Lower lobe of right lung (tissue), 2 donors: ENCODE data around the gene PKNOX2. TPM values are rescaled to one million over a fixed set of nuclear protein-coding genes. Genes with fewer than 3 reads are reported as not detected.
A peak's percentile ranks its signal among the peaks of the same experiment; 100 is the strongest.

Source experiments
- ATAC-seq, 2 donors: fragments of 200-7000 bp; cut with Tn5 transposase; one replicate each; pipeline ENCODE4 v1.9.1; 2020 to 2022; ENCODE audit warnings: mild to moderate bottlenecking in 2 of 2, moderate library complexity in 2 of 2
- DNase-seq: peaks from one replicate; pipeline ENCODE4 v3.0.0-alpha.2; 2020
- H3K27ac ChIP-seq: fragments of 200-600 bp; one replicate; pipeline ENCODE4 v1.8.0; 2022
- H3K27me3 ChIP-seq: fragments of 200-600 bp; one replicate; pipeline ENCODE4 v1.8.0; 2022; ENCODE audit warnings: low read depth
- H3K36me3 ChIP-seq: fragments of 200-600 bp; one replicate; pipeline ENCODE4 v1.8.0; 2022; ENCODE audit warnings: mild to moderate bottlenecking
- H3K4me1 ChIP-seq: fragments of 200-600 bp; one replicate; pipeline ENCODE4 v1.8.0; 2022
- H3K4me3 ChIP-seq: fragments of 200-600 bp; one replicate; pipeline ENCODE4 v1.8.0; 2022; ENCODE audit warnings: mild to moderate bottlenecking
- H3K9me3 ChIP-seq: fragments of 200-600 bp; one replicate; pipeline ENCODE4 v1.8.0; 2022
- CTCF ChIP-seq: fragments of 200-600 bp; IDR thresholded peaks from one replicate; pipeline ENCODE4 v1.8.0; 2022; ENCODE audit warnings: antibody characterized with exemption, mild to moderate bottlenecking
- intact Hi-C: fragments of 100-400 bp; cut with DNase I; formaldehyde crosslinking; loops from one replicate; pipeline ENCODE4 v1.11.0; 2022
- total RNA-seq: library from RNA; stranded (reverse); fragmentation: NEBNext Ultra II Directional; extraction: Animal tissue kit (Norgen Biotek cat#: 25700); gene quantifications from one replicate; pipeline ENCODE4 v1.2.1, GENCODE V29; 2021
- donor health status: DM: no; HTN: yes; CAD: no; lungs with severe emphysema.

Gene PKNOX2
- total RNA-seq, 1 donor from 2014 or later: 14.4 TPM

- no peak overlapping the region for H3K27ac ChIP-seq
- TF ChIP-seq CTCF: no peak
- H3K4me3 ChIP-seq: no peak overlapping the region
- intact Hi-C loops: loop anchor here (10.0 kb wide), 1 partner anchor 59 kb away; no protein-coding TSS in a partner anchor
- no peaks in the 10 kb centered on the region for H3K27me3 ChIP-seq
- no peaks in the 10 kb centered on the region for H3K36me3 ChIP-seq
- H3K4me1 ChIP-seq: peaks cover 6% of the 10 kb centered on the region
- DNase-seq: no peak
- H3K9me3 ChIP-seq: no peaks in the 10 kb centered on the region
- no peak for ATAC-seq
Measured at GRCh38 chr11:125346179-125346530, 181.6 kb downstream of the PKNOX2 start.

GRCh38 chr11:125346565-125347260 is 182.2 kb downstream of the PKNOX2 start:
- H3K4me1 ChIP-seq: peaks cover 6% of the 10 kb centered on the region
- no peak overlapping the region for H3K4me3 ChIP-seq
- H3K27ac ChIP-seq: no peak overlapping the region
- no peaks in the 10 kb centered on the region for H3K36me3 ChIP-seq
- DNase-seq (peak; percentile 11), ATAC-seq (no peak)
- no peak for TF ChIP-seq CTCF
- intact Hi-C loops: loop anchor here (10.0 kb wide), 1 partner anchor 58 kb away; no protein-coding TSS in a partner anchor
- H3K27me3 ChIP-seq: no peaks in the 10 kb centered on the region
- no peaks in the 10 kb centered on the region for H3K9me3 ChIP-seq

GRCh38 chr11:125347261-125347585 is 182.7 kb downstream of the PKNOX2 start:
- no peaks in the 10 kb centered on the region for H3K36me3 ChIP-seq
- no peak for TF ChIP-seq CTCF
- ATAC-seq (no peak), DNase-seq (peak; percentile 11)
- H3K4me3 ChIP-seq: no peak overlapping the region
- H3K27me3 ChIP-seq: no peaks in the 10 kb centered on the region
- intact Hi-C loops: loop anchor here (10.0 kb wide), 1 partner anchor 58 kb away; no protein-coding TSS in a partner anchor
- H3K4me1 ChIP-seq: peaks cover 6% of the 10 kb centered on the region
- H3K9me3 ChIP-seq: no peaks in the 10 kb centered on the region
- H3K27ac ChIP-seq: no peak overlapping the region

GRCh38 chr11:125348141-125348651 is 183.6 kb downstream of the PKNOX2 start:
- peaks cover 7% of the 10 kb centered on the region for H3K27me3 ChIP-seq
- ATAC-seq: no peak
- H3K36me3 ChIP-seq: no peaks in the 10 kb centered on the region
- no peak overlapping the region for H3K27ac ChIP-seq
- no peak for TF ChIP-seq CTCF
- H3K4me1 ChIP-seq: peaks cover 6% of the 10 kb centered on the region
- H3K9me3 ChIP-seq: no peaks in the 10 kb centered on the region
- peak; percentile 35 for DNase-seq
- intact Hi-C loops: loop anchor here (10.0 kb wide), 1 partner anchor 57 kb away; no protein-coding TSS in a partner anchor
- H3K4me3 ChIP-seq: no peak overlapping the region

GRCh38 chr11:125348674-125349309 is 184.2 kb downstream of the PKNOX2 start:
- TF ChIP-seq CTCF: peak; percentile 86
- ATAC-seq: peak; percentile 56 to 71
- Histone ChIP-seq H3K36me3 (no peaks in the 10 kb centered on the region), H3K27me3 (peaks cover 8% of the 10 kb centered on the region), H3K9me3 (no peaks in the 10 kb centered on the region), H3K4me3 (no peak overlapping the region), H3K4me1 (peaks cover 6% of the 10 kb centered on the region), H3K27ac (no peak overlapping the region)
- DNase-seq: peak; percentile 44
- intact Hi-C loops: loop anchor here (10.0 kb wide), 1 partner anchor 56 kb away; no protein-coding TSS in a partner anchor
